HEK293 (cell line): ENCODE data around the gene LRRC8B.

Source experiments
- CTCF ChIA-PET: fragments of 350-600 bp; formaldehyde crosslinking; extraction: SDS; loops from one replicate; lab custom pipeline; 2021; ENCODE audit warnings: antibody characterized with exemption; lab: Yijun Ruan, JAX
- POLR2A ChIA-PET: fragments of 300-600 bp; formaldehyde crosslinking; extraction: SDS; loops from one replicate; lab custom pipeline; 2020; ENCODE audit warnings: antibody characterized with exemption, inconsistent platforms; lab: Yijun Ruan, JAX
- H3K27ac ChIP-seq: fragments of 200-500 bp; sonication (Bioruptor generic); 2 replicates; pipeline ENCODE4 v1.5.1; 2014; ENCODE audit warnings: low read depth, low read length, control low read depth, inconsistent platforms; ENCODE audit errors: extremely low read depth
- H3K36me3 ChIP-seq, 2 experiments: fragments of 200-500 bp in 1 of 2; sonication (Bioruptor generic) in 1 of 2; 1 replicate in 1 of 2; 2 replicates in 1 of 2; pipeline ENCODE4 v1.5.1; 2014 to 2017; ENCODE audit warnings: inconsistent platforms in 2 of 2, low read length in 2 of 2; ENCODE audit not compliant: control insufficient read depth in 2 of 2, insufficient read depth in 1 of 2
- H3K4me1 ChIP-seq: fragments of 200-500 bp; sonication (Bioruptor generic); 2 replicates; pipeline ENCODE4 v1.5.1; 2014; ENCODE audit warnings: mild to moderate bottlenecking, low read length, inconsistent platforms; ENCODE audit not compliant: control insufficient read depth, insufficient read depth
- H3K4me3 ChIP-seq: 2 replicates; pipeline ENCODE4 v1.5.1; 2011; ENCODE audit warnings: low read depth, mild to moderate bottlenecking, control low read depth, low read length, moderate library complexity
- H3K9me3 ChIP-seq: fragments of 200-500 bp; sonication (Bioruptor generic); 2 replicates; pipeline ENCODE4 v1.5.1; 2014; ENCODE audit warnings: low read depth, low read length, inconsistent platforms; ENCODE audit not compliant: control insufficient read depth, insufficient read depth
- GLI2 ChIP-seq: fragments of 450-650 bp; formaldehyde crosslinking; IDR thresholded peaks from 2 replicates; pipeline ENCODE4; 2017; ENCODE audit warnings: missing biosample characterization, missing genetic modification characterization, low read depth, borderline replicate concordance
- MYNN ChIP-seq: fragments of 450-650 bp; formaldehyde crosslinking; IDR thresholded peaks from 2 replicates; pipeline ENCODE4 v1.5.1; 2016; ENCODE audit warnings: missing biosample characterization, missing genetic modification characterization, borderline replicate concordance
- MZF1 ChIP-seq: fragments of 450-650 bp; formaldehyde crosslinking; IDR thresholded peaks from 2 replicates; pipeline ENCODE4 v1.5.1; 2017; ENCODE audit warnings: missing biosample characterization, missing genetic modification characterization, borderline replicate concordance
- PRDM2 ChIP-seq: fragments of 450-650 bp; formaldehyde crosslinking; IDR thresholded peaks from 2 replicates; pipeline ENCODE4 v1.5.1; 2016; ENCODE audit warnings: missing biosample characterization, missing genetic modification characterization, borderline replicate concordance
- SCRT2 ChIP-seq: fragments of 450-650 bp; formaldehyde crosslinking; IDR thresholded peaks from 2 replicates; pipeline ENCODE4 v1.5.1; 2016; ENCODE audit warnings: missing biosample characterization, missing genetic modification characterization
- SP7 ChIP-seq: fragments of 450-650 bp; formaldehyde crosslinking; IDR thresholded peaks from 2 replicates; pipeline ENCODE4 v1.5.1; 2016; ENCODE audit warnings: missing biosample characterization, missing genetic modification characterization
- ZNF18 ChIP-seq: fragments of 450-650 bp; formaldehyde crosslinking; IDR thresholded peaks from 2 replicates; pipeline ENCODE4 v1.5.1; 2016; ENCODE audit warnings: missing biosample characterization, missing genetic modification characterization
- ZNF24 ChIP-seq: fragments of 450-650 bp; formaldehyde crosslinking; IDR thresholded peaks from 2 replicates; pipeline ENCODE4 v1.5.1; 2016; ENCODE audit warnings: missing biosample characterization, missing genetic modification characterization
- ZNF501 ChIP-seq: fragments of 450-650 bp; formaldehyde crosslinking; IDR thresholded peaks from 2 replicates; pipeline ENCODE4 v1.5.1; 2016; ENCODE audit warnings: missing biosample characterization, missing genetic modification characterization
- ZNF510 ChIP-seq: fragments of 450-650 bp; formaldehyde crosslinking; IDR thresholded peaks from 2 replicates; pipeline ENCODE4 v1.5.1; 2018; ENCODE audit warnings: mild to moderate bottlenecking, missing genetic modification characterization, missing biosample characterization; ENCODE audit not compliant: insufficient replicate concordance
- ZNF514 ChIP-seq: fragments of 450-650 bp; formaldehyde crosslinking; IDR thresholded peaks from 2 replicates; pipeline ENCODE4 v1.5.1; 2016; ENCODE audit warnings: missing biosample characterization, missing genetic modification characterization
- ZNF530 ChIP-seq: fragments of 450-650 bp; formaldehyde crosslinking; IDR thresholded peaks from 2 replicates; pipeline ENCODE4 v1.5.1; 2016; ENCODE audit warnings: low read depth, missing biosample characterization, missing genetic modification characterization
- ZNF555 ChIP-seq: fragments of 450-650 bp; formaldehyde crosslinking; conservative IDR thresholded peaks from 2 replicates; pipeline ENCODE4 v1.5.1; 2017; ENCODE audit warnings: missing biosample characterization, mild to moderate bottlenecking, missing genetic modification characterization, inconsistent platforms
- ZNF596 ChIP-seq: fragments of 450-650 bp; IDR thresholded peaks from 2 replicates; pipeline ENCODE4 v1.5.0; 2018; ENCODE audit warnings: missing biosample characterization, mild to moderate bottlenecking, missing genetic modification characterization, moderate library complexity
- ZNF654 ChIP-seq: fragments of 450-650 bp; formaldehyde crosslinking; IDR thresholded peaks from 2 replicates; pipeline ENCODE4 v1.5.1; 2016; ENCODE audit warnings: low read depth, missing biosample characterization, missing genetic modification characterization
- TF ChIP-seq, protein P1 (sequence below): fragments of 450-650 bp; formaldehyde crosslinking; IDR thresholded peaks from 2 replicates; pipeline ENCODE4 v1.5.1; 2016; ENCODE audit warnings: missing biosample characterization, missing genetic modification characterization, borderline replicate concordance

LRRC8B gene

DNA sequence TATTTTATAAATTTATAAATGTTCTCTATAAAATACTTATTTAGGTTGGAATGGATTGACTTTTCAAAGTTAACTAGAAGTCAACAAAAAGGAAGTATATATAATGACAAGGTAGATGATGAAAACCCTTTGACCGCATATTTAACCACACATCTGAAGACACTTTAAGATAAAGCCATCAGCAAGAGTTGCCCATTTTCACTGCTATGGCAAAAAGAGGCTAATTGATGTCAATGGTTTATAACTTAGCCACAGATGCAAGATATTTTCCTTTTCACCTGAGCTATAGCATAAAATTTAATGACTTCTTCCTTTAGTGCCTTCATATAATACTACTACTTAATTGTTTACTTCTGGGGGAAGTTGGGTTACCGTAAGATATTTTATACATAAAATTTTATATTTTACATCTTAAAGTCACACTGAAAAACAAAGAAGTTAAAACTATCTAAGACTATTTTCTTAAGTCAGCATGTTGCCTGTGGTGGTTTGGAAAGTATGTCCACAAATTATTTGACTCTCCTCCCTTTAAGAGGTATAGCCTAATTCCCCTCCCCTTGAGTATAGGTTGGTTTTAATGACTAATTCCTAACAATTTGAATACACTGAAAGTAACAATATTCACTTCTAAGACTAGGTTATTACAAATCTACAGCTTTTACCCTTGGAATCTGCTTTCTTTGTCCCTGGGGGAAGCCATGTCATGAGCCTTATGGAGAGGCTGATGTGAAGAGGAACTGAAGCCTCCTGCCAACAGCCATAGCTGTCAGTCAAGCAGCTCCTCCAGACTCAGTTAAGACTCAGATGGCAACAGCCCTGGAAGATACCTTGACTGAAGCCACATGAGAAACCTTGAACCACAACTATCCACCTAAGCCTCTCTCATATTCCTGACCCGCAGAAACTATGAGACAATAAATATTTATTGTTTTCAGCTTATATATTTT is 40.3 kb upstream of the LRRC8B start:
- no peak overlapping the region for H3K27ac ChIP-seq
- no peaks in the 10 kb centered on the region for H3K9me3 ChIP-seq
- no peaks in the 10 kb centered on the region for H3K4me1 ChIP-seq
- CTCF ChIA-PET = interaction anchor here (0.6 to 6.9 kb wide), 34 partner anchors 8 to 511 kb away, joined by 3 to 72 read pairs (median 4); no protein-coding TSS in a partner anchor
- TF ChIP-seq SCRT2 = no peak
- no peak for TF ChIP-seq SP7 (tag by site-specific recombination)
- TF ChIP-seq PRDM2 (tag by site-specific recombination) = no peak
- no peak for TF ChIP-seq GLI2
- no peak for TF ChIP-seq ZNF596 (tag by site-specific recombination)
- no peak for TF ChIP-seq ZNF530 (tag by site-specific recombination)
- TF ChIP-seq, protein P1, sequence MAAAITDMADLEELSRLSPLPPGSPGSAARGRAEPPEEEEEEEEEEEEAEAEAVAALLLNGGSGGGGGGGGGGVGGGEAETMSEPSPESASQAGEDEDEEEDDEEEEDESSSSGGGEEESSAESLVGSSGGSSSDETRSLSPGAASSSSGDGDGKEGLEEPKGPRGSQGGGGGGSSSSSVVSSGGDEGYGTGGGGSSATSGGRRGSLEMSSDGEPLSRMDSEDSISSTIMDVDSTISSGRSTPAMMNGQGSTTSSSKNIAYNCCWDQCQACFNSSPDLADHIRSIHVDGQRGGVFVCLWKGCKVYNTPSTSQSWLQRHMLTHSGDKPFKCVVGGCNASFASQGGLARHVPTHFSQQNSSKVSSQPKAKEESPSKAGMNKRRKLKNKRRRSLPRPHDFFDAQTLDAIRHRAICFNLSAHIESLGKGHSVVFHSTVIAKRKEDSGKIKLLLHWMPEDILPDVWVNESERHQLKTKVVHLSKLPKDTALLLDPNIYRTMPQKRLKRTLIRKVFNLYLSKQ (tag by site-specific recombination) = no peak
- no peak for TF ChIP-seq MYNN (tag by site-specific recombination)
- TF ChIP-seq ZNF654 (tag by site-specific recombination) = no peak
- no peak for TF ChIP-seq ZNF18 (tag by site-specific recombination)
- TF ChIP-seq ZNF510 = no peak
- TF ChIP-seq ZNF501 (tag by site-specific recombination) = no peak
- no peak for TF ChIP-seq ZNF24 (tag by site-specific recombination)
- no peak for TF ChIP-seq MZF1 (tag by site-specific recombination)
- TF ChIP-seq ZNF514 (tag by site-specific recombination) = no peak
- TF ChIP-seq ZNF555 = no peak
- H3K4me3 ChIP-seq = no peak overlapping the region
- H3K36me3 ChIP-seq = no peaks in the 10 kb centered on the region
- POLR2A ChIA-PET = no interaction called here
